ENCODE data around the gene PDZD2.

PDZD2 gene

DNA sequence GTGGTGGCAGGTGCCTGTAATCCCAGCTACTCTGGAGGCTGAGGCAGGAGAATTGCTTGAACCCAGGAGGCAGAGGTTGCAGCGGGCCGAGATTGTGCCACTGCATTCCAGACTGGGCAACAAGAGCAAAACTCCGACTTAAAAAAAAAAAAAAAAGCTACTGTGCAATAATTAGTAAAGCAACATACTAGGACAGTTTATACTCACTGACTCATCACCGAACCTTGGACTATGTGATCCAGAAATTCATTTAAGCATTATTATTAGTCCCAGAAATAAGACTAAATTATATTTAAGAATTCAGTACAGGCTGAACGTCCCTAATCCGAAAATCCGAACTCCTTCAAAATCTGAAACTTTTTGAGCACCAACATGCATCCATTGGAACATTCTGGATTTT is 497.4 kb downstream of the PDZD2 start:
- Histone ChIP-seq H3K79me2 (ENCODE audit: low read length) (peaks cover 95% of the 10 kb centered on the region), H3K4me2 (ENCODE audit: low read depth, low read length) (no peak overlapping the region)
- TF ChIP-seq EZH2 (optimal IDR thresholded peaks at IDR 0.05; ENCODE audit: low read depth, low read length), result no peak
- no peak for TF ChIP-seq EZH2phosphoT487 (IDR thresholded peaks at IDR 0.05; ENCODE audit: low read length)

GRCh38 chr5:32138839-32139493 is 500.0 kb downstream of the PDZD2 start:
- H2AFZ ChIP-seq (ENCODE audit: low read length), result no peak overlapping the region
- no peaks in the 10 kb centered on the region for H3K9me3 ChIP-seq (replicated peaks; ENCODE audit: insufficient read depth, low read length)
- H3K9ac ChIP-seq (ENCODE audit: low read length), result no peak overlapping the region
- H3K4me1 ChIP-seq (ENCODE audit: low read length), result no peaks in the 10 kb centered on the region
- peaks cover 79% of the 10 kb centered on the region for H3K79me2 ChIP-seq (ENCODE audit: low read length)
- no peak overlapping the region for H3K4me2 ChIP-seq (ENCODE audit: low read depth, low read length)
- H3K4me3 ChIP-seq (ENCODE audit: low read length), result no peak overlapping the region
- H3F3A ChIP-seq (ENCODE audit: insufficient read depth, low read length), result no peaks in the 10 kb centered on the region
- no peaks in the 10 kb centered on the region for H3K9me2 ChIP-seq (replicated peaks; ENCODE audit: insufficient read depth, low read length)
- peaks cover 12% of the 10 kb centered on the region for H4K20me1 ChIP-seq (ENCODE audit: insufficient read depth, low read length)
- peaks cover 15% of the 10 kb centered on the region; the same call in 1 of the 2 replicates for H3K36me3 ChIP-seq (replicated peaks; ENCODE audit: insufficient read depth, low read length)
- no peaks in the 10 kb centered on the region for H3K27me3 ChIP-seq (replicated peaks; ENCODE audit: insufficient read depth, low read length)
- no peak for DNase-seq
- no peak overlapping the region for H3K27ac ChIP-seq (ENCODE audit: low read length)
- TF ChIP-seq CTCF (IDR thresholded peaks at IDR 0.05; ENCODE audit: low read length), result no peak
- TF ChIP-seq EZH2 (optimal IDR thresholded peaks at IDR 0.05; ENCODE audit: low read depth, low read length), result no peak
- TF ChIP-seq EZH2phosphoT487 (IDR thresholded peaks at IDR 0.05; ENCODE audit: low read length), result no peak

More for the DNA sequence above, 497.4 kb downstream of the PDZD2 start:
- no peaks in the 10 kb centered on the region for H3F3A ChIP-seq (ENCODE audit: insufficient read depth, low read length)
- no peaks in the 10 kb centered on the region for H3K9me2 ChIP-seq (replicated peaks; ENCODE audit: insufficient read depth, low read length)
- peaks cover 19% of the 10 kb centered on the region; the same call in 1 of the 2 replicates for H3K36me3 ChIP-seq (replicated peaks; ENCODE audit: insufficient read depth, low read length)
- H3K27ac ChIP-seq (ENCODE audit: low read length), result no peak overlapping the region
- no peaks in the 10 kb centered on the region for H3K4me1 ChIP-seq (ENCODE audit: low read length)
- H3K9ac ChIP-seq (ENCODE audit: low read length), result no peak overlapping the region
- H3K9me3 ChIP-seq (replicated peaks; ENCODE audit: insufficient read depth, low read length), result no peaks in the 10 kb centered on the region
- peaks cover 13% of the 10 kb centered on the region; the same call in 1 of the 2 replicates for H4K20me1 ChIP-seq (ENCODE audit: insufficient read depth, low read length)
- H3K27me3 ChIP-seq (replicated peaks; ENCODE audit: insufficient read depth, low read length), result no peaks in the 10 kb centered on the region
- DNase-seq, result no peak
- H2AFZ ChIP-seq (ENCODE audit: low read length), result no peak overlapping the region
- no peak overlapping the region for H3K4me3 ChIP-seq (ENCODE audit: low read length)

GRCh38 chr5:32143617-32144377 is 504.9 kb downstream of the PDZD2 start:
- Histone ChIP-seq H2AFZ (ENCODE audit: low read length) (no peak overlapping the region), H3K9ac (ENCODE audit: low read length) (no peak overlapping the region), H4K20me1 (ENCODE audit: insufficient read depth, low read length) (peaks cover 51% of the 10 kb centered on the region), H3K79me2 (ENCODE audit: low read length) (peaks cover 82% of the 10 kb centered on the region), H3K9me2 (replicated peaks; ENCODE audit: insufficient read depth, low read length) (no peaks in the 10 kb centered on the region), H3K4me1 (ENCODE audit: low read length) (no peaks in the 10 kb centered on the region), H3F3A (ENCODE audit: insufficient read depth, low read length) (no peaks in the 10 kb centered on the region), H3K4me3 (ENCODE audit: low read length) (no peak overlapping the region), H3K36me3 (replicated peaks; ENCODE audit: insufficient read depth, low read length) (0 out of 2 replicates have a peak, but pooled peaks cover 6% of the 10 kb centered on the region), H3K27ac (ENCODE audit: low read length) (no peak overlapping the region), H3K4me2 (ENCODE audit: low read depth, low read length) (no peak overlapping the region), H3K27me3 (replicated peaks; ENCODE audit: insufficient read depth, low read length) (no peaks in the 10 kb centered on the region), H3K9me3 (replicated peaks; ENCODE audit: insufficient read depth, low read length) (no peaks in the 10 kb centered on the region)
- no peak for DNase-seq
- TF ChIP-seq CTCF (IDR thresholded peaks at IDR 0.05; ENCODE audit: low read length), result no peak

Data from MM.1S (cell line).